ENCODE results near the gene RABGEF1. TPM values are rescaled to one million over a fixed set of nuclear protein-coding genes. Genes with fewer than 3 reads are reported as not detected.

RABGEF1 gene
- total and polyA plus RNA-seq, 2 donors (not counting 1 experiment from before 2014, with no cell fraction given): 27.9 to 31.0 TPM

DNA sequence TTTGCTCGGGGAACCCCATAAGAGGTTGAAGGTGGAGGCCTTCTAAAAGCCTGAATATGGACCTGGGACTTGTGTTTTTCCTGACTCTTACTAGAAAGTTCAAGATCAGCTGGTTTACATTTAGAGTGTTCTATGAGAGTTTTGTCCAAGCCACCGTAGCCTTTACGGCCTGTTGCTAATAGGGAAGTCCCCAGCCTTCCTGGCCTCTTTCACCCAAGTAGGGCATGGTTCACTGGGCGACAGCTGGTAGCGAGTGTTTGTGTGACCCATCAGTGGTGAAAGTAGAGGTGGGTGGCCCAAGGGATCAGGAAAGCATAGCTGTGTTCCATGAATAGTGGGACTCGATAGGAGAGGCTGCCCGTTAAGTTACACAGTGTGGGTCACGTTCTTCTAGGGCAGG is 60.1 kb downstream of the RABGEF1 start:
- H3K4me3 ChIP-seq (ENCODE audit: control extremely low read depth in 1 of 5, extremely low read depth in 1 of 5, insufficient read depth in 1 of 5, low read depth in 2 of 5, low read length in 4 of 5): no peak overlapping the region
- no peaks in the 10 kb centered on the region for H3K27me3 ChIP-seq (replicated peaks in 1 of 4; ENCODE audit: control extremely low read depth in 1 of 4, control insufficient read depth in 3 of 4, insufficient read depth in 4 of 4, low read length in 3 of 4)
- peaks cover 8% of the 10 kb centered on the region in 2 donors for H3K4me1 ChIP-seq (ENCODE audit: control insufficient read depth in 2 of 2, insufficient read depth in 2 of 2, low read length in 2 of 2)
- ChIA-PET CTCF (interaction anchor here (1.4 kb wide), 1 partner anchor 243 kb away, joined by 7 read pairs; no protein-coding TSS in a partner anchor), POLR2A (no interaction called here)
- WGBS (ENCODE audit: insufficient coverage): 61% methylated on average over 8 of the region's 8 CpGs
- H3K9me3 ChIP-seq (ENCODE audit: control extremely low read depth in 1 of 3, control insufficient read depth in 2 of 3, insufficient read depth in 1 of 3, low read length in 2 of 3): no peaks in the 10 kb centered on the region
- no peak for TF ChIP-seq EZH2 (IDR thresholded peaks at IDR 0.05; ENCODE audit: borderline replicate concordance, insufficient read depth, low read depth, low read length, poor library complexity, severe bottlenecking)
- TF ChIP-seq, protein P1, sequence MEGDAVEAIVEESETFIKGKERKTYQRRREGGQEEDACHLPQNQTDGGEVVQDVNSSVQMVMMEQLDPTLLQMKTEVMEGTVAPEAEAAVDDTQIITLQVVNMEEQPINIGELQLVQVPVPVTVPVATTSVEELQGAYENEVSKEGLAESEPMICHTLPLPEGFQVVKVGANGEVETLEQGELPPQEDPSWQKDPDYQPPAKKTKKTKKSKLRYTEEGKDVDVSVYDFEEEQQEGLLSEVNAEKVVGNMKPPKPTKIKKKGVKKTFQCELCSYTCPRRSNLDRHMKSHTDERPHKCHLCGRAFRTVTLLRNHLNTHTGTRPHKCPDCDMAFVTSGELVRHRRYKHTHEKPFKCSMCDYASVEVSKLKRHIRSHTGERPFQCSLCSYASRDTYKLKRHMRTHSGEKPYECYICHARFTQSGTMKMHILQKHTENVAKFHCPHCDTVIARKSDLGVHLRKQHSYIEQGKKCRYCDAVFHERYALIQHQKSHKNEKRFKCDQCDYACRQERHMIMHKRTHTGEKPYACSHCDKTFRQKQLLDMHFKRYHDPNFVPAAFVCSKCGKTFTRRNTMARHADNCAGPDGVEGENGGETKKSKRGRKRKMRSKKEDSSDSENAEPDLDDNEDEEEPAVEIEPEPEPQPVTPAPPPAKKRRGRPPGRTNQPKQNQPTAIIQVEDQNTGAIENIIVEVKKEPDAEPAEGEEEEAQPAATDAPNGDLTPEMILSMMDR (IDR thresholded peaks at IDR 0.05): no peak
- no peak overlapping the region for H2AFZ ChIP-seq (ENCODE audit: insufficient read depth, low read depth, low read length, poor library complexity, severe bottlenecking)
- Mint-ChIP-seq H3K27me3 (no peaks in the 10 kb centered on the region), H3K27ac (peak overlapping the region; percentile 73), H3K9me3 (ENCODE audit: insufficient read depth) (no peaks in the 10 kb centered on the region), H3K4me3 (no peak overlapping the region), H3K4me1 (peaks cover 10% of the 10 kb centered on the region)
- intact Hi-C loops (cut with micrococcal nuclease): no loop called here
- peaks cover 12% of the 10 kb centered on the region for H3K79me2 ChIP-seq (ENCODE audit: control insufficient read depth, insufficient read depth, low read length)
- H3K4me2 ChIP-seq (replicated peaks; ENCODE audit: low read depth, low read length, poor library complexity, severe bottlenecking): no peak overlapping the region
- H3K9ac ChIP-seq (ENCODE audit: low read length): no peak overlapping the region
- peak overlapping the region in 1 of 2 donors; percentile 53 for H3K27ac ChIP-seq (ENCODE audit: low read length in 2 of 2)
- peaks cover under 1 to 69% of the 10 kb centered on the region in 2 experiments for H3K36me3 ChIP-seq (replicated peaks in 1 of 2; ENCODE audit: control extremely low read depth in 1 of 2, control insufficient read depth in 1 of 2, extremely low read depth in 1 of 2, insufficient read depth in 2 of 2, low read length in 1 of 2)
- peaks cover 10% of the 10 kb centered on the region for H4K20me1 ChIP-seq (ENCODE audit: control insufficient read depth, insufficient read depth, low read length, poor library complexity, severe bottlenecking)
- DNase-seq (peak; percentile 30), ATAC-seq (ENCODE audit: low read depth) (no peak)

DNA sequence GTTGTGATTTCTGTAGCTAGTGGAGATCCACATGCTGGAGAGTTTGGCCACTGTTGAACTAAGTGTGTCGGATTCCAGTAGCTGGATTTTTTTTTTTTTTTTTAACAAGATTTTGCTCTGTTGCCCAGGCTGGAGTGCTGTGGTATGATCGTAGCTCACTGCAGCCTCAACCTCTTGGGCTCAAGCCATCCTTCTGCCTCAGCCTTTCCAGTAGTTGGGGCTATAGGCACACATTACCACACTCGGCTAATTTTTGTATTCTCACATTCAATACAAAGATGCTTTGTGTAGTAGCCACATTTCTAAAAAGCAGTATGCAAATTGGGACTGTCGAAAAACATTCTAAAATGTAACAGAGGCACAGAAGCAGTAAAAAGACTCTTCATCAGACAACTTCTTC is 63.5 kb downstream of the RABGEF1 start:
- ATAC-seq (ENCODE audit: low read depth): no peak
- ChIA-PET CTCF (no interaction called here), POLR2A (no interaction called here)
- intact Hi-C loops (cut with micrococcal nuclease): no loop called here
- Histone ChIP-seq H3K9me3 (ENCODE audit: control extremely low read depth in 1 of 3, control insufficient read depth in 2 of 3, insufficient read depth in 1 of 3, low read length in 2 of 3) (no peaks in the 10 kb centered on the region), H2AFZ (ENCODE audit: insufficient read depth, low read depth, low read length, poor library complexity, severe bottlenecking) (no peak overlapping the region), H3K27ac (ENCODE audit: low read length in 2 of 2) (no peak overlapping the region), H3K4me3 (ENCODE audit: control extremely low read depth in 1 of 5, extremely low read depth in 1 of 5, insufficient read depth in 1 of 5, low read depth in 2 of 5, low read length in 4 of 5) (no peak overlapping the region), H3K27me3 (replicated peaks in 1 of 4; ENCODE audit: control extremely low read depth in 1 of 4, control insufficient read depth in 3 of 4, insufficient read depth in 4 of 4, low read length in 3 of 4) (no peaks in the 10 kb centered on the region), H3K9ac (ENCODE audit: low read length) (no peak overlapping the region), H3K79me2 (ENCODE audit: control insufficient read depth, insufficient read depth, low read length) (no peaks in the 10 kb centered on the region), H3K36me3 (replicated peaks in 1 of 2; ENCODE audit: control extremely low read depth in 1 of 2, control insufficient read depth in 1 of 2, extremely low read depth in 1 of 2, insufficient read depth in 2 of 2, low read length in 1 of 2) (peaks cover 8 to 73% of the 10 kb centered on the region in 2 experiments), H4K20me1 (ENCODE audit: control insufficient read depth, insufficient read depth, low read length, poor library complexity, severe bottlenecking) (peaks cover 6% of the 10 kb centered on the region), H3K4me2 (replicated peaks; ENCODE audit: low read depth, low read length, poor library complexity, severe bottlenecking) (no peak overlapping the region), H3K4me1 (ENCODE audit: control insufficient read depth in 2 of 2, insufficient read depth in 2 of 2, low read length in 2 of 2) (peaks cover 8% of the 10 kb centered on the region in 2 donors)
- no peak for DNase-seq
- no peak for TF ChIP-seq EZH2 (IDR thresholded peaks at IDR 0.05; ENCODE audit: borderline replicate concordance, insufficient read depth, low read depth, low read length, poor library complexity, severe bottlenecking)
- TF ChIP-seq, protein P1 (IDR thresholded peaks at IDR 0.05): no peak
- 100% methylated on average over 1 of the region's 4 CpGs for WGBS (ENCODE audit: insufficient coverage)
- Mint-ChIP-seq H3K9me3 (ENCODE audit: insufficient read depth) (no peaks in the 10 kb centered on the region), H3K27me3 (no peaks in the 10 kb centered on the region), H3K4me1 (peaks cover 10% of the 10 kb centered on the region), H3K4me3 (no peak overlapping the region), H3K27ac (no peak overlapping the region)
